ENCODE measurements around the gene FUT7.

- no peak for TF ChIP-seq CTCF (conservative IDR thresholded peaks at IDR 0.05; ENCODE audit: low read depth, low read length)
- no peak for TF ChIP-seq EZH2 (IDR thresholded peaks at IDR 0.05; ENCODE audit: borderline replicate concordance, low read depth, low read length, poor library complexity, severe bottlenecking)
Measured at GRCh38 chr9:137034039-137034708, 2.3 kb upstream of the FUT7 start.
